ENCODE measurements around the gene DNAJB9. TPM values are rescaled to one million over a fixed set of nuclear protein-coding genes. Genes with fewer than 3 reads are reported as not detected.

DNAJB9 gene
- total and polyA plus RNA-seq, 7 donors: 25.5 to 55.0 (median 33.8) TPM

- TF ChIP-seq, protein P1, sequence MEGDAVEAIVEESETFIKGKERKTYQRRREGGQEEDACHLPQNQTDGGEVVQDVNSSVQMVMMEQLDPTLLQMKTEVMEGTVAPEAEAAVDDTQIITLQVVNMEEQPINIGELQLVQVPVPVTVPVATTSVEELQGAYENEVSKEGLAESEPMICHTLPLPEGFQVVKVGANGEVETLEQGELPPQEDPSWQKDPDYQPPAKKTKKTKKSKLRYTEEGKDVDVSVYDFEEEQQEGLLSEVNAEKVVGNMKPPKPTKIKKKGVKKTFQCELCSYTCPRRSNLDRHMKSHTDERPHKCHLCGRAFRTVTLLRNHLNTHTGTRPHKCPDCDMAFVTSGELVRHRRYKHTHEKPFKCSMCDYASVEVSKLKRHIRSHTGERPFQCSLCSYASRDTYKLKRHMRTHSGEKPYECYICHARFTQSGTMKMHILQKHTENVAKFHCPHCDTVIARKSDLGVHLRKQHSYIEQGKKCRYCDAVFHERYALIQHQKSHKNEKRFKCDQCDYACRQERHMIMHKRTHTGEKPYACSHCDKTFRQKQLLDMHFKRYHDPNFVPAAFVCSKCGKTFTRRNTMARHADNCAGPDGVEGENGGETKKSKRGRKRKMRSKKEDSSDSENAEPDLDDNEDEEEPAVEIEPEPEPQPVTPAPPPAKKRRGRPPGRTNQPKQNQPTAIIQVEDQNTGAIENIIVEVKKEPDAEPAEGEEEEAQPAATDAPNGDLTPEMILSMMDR (IDR thresholded peaks at IDR 0.05): no peak
- H3K4me3 ChIP-seq: no peak overlapping the region
- ATAC-seq: no peak
- H3K36me3 ChIP-seq (ENCODE audit: insufficient read depth in 1 of 2, low read depth in 1 of 2): no peaks in the 10 kb centered on the region
- no peaks in the 10 kb centered on the region for H3K27me3 ChIP-seq (ENCODE audit: insufficient read depth in 3 of 3, low read length in 2 of 3)
- no peaks in the 10 kb centered on the region for H3K4me1 ChIP-seq
- 84 to 86% (median 86%) methylated on average over 6 of the region's 6 CpGs for WGBS, 3 donors
- intact Hi-C loops (cut with DNase I): no loop called here
- H3K27ac ChIP-seq: no peak overlapping the region
- DNase-seq: no peak
- no peaks in the 10 kb centered on the region for H3K9me3 ChIP-seq
These were observed 29.4 kb downstream of the DNAJB9 start for GRCh38 chr7:108598914-108599580.

- Histone ChIP-seq H3K36me3 (ENCODE audit: insufficient read depth in 1 of 2, low read depth in 1 of 2) (no peaks in the 10 kb centered on the region), H3K9me3 (no peaks in the 10 kb centered on the region), H3K4me1 (no peaks in the 10 kb centered on the region), H3K27me3 (ENCODE audit: insufficient read depth in 3 of 3, low read length in 2 of 3) (no peaks in the 10 kb centered on the region), H3K27ac (no peak overlapping the region), H3K4me3 (no peak overlapping the region)
- TF ChIP-seq, protein P1 (IDR thresholded peaks at IDR 0.05): no peak
- WGBS, 3 donors: 25 to 50% (median 36%) methylated on average over 1 of the region's 1 CpG
- no peak for DNase-seq
- no peak for ATAC-seq
- intact Hi-C loops (cut with DNase I): no loop called here
These were observed 30.7 kb downstream of the DNAJB9 start for GRCh38 chr7:108600399-108600798.

- ATAC-seq (no peak), DNase-seq (no peak)
- H3K9me3 ChIP-seq: no peaks in the 10 kb centered on the region
- H3K4me1 ChIP-seq: no peaks in the 10 kb centered on the region
- H3K4me3 ChIP-seq: no peak overlapping the region
- no peaks in the 10 kb centered on the region for H3K36me3 ChIP-seq (ENCODE audit: insufficient read depth in 1 of 2, low read depth in 1 of 2)
- H3K27me3 ChIP-seq (ENCODE audit: insufficient read depth in 3 of 3, low read length in 2 of 3): no peaks in the 10 kb centered on the region
- H3K27ac ChIP-seq: no peak overlapping the region
- 60 to 68% (median 61%) methylated on average over 8 of the region's 8 CpGs for WGBS, 3 donors
- intact Hi-C loops (cut with DNase I): no loop called here
- TF ChIP-seq, protein P1 (IDR thresholded peaks at IDR 0.05): no peak
These were observed 34.1 kb downstream of the DNAJB9 start for GRCh38 chr7:108603656-108604306.

DNA sequence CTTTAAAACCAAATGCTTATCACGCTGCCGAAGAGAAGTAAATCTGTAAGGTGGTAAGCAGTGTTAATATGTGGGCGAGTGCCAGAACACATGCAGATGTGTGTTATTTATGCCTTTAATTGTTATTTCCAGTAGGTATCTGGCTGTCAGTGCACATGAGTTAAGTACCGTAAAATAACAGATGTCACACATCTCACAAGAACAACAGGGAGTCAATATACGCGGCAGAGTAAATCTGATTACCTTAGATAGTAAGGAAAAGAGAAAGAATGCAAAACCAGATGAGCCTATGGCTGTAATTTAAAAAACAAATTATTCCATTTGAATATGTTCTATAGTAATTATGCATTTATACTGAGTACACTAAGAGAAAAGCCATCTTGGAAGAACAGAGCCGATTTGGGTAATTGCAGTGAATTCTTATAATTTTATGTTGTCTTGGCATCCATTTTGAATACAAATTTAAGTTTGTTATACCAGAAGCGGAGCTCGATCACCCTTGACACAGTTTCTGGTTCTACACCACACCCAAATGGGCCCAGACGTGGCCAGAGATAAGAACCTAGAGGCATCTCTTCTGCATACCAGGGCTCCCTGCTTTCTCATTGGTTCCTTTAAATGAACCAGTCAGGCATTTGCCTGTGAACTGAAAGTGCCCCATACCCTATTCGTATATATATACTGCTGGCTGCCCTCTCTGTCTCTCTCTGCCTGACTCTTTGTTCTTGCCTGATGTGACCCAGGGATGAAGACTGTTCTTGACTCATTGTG, 34.8 kb downstream of the DNAJB9 start:
- H3K27me3 ChIP-seq (ENCODE audit: insufficient read depth in 3 of 3, low read length in 2 of 3): no peaks in the 10 kb centered on the region
- intact Hi-C loops (cut with DNase I): no loop called here
- H3K36me3 ChIP-seq (ENCODE audit: insufficient read depth in 1 of 2, low read depth in 1 of 2): no peaks in the 10 kb centered on the region
- no peaks in the 10 kb centered on the region for H3K4me1 ChIP-seq
- no peaks in the 10 kb centered on the region for H3K9me3 ChIP-seq
- WGBS, 3 donors: 67 to 73% (median 71%) methylated on average over 10 to 11 of the region's 11 CpGs
- no peak for ATAC-seq
- no peak for DNase-seq
- no peak overlapping the region for H3K4me3 ChIP-seq
- TF ChIP-seq, protein P1 (IDR thresholded peaks at IDR 0.05): no peak
- no peak overlapping the region for H3K27ac ChIP-seq

Data from psoas muscle (tissue), 8 donors.